ENCODE measurements around the gene PLOD3. TPM values are rescaled to one million over a fixed set of nuclear protein-coding genes. Genes with fewer than 3 reads are reported as not detected.

Gene PLOD3
- total RNA-seq, 1 experiment from 2014 or later, result 74.5 TPM

- TF ChIP-seq CTCF (conservative IDR thresholded peaks at IDR 0.05), result no peak
- WGBS (ENCODE audit: extremely low coverage, insufficient read length, low lambda C conversion rate), result no CpG with 5 or more reads among the region's 14 CpGs
Observed at GRCh38 chr7:101208794-101209193, 8.6 kb downstream of the PLOD3 start.

More at GRCh38 chr7:101208794-101209193, 8.6 kb downstream of the PLOD3 start:
- Histone ChIP-seq H2BK5ac (ENCODE audit: insufficient read length, low read length) (no peak overlapping the region), H3K23me2 (ENCODE audit: insufficient read length, low read depth, low read length, poor library complexity, severe bottlenecking) (no peaks in the 10 kb centered on the region), H2AK5ac (ENCODE audit: insufficient read length, low read length) (no peak overlapping the region), H3K56ac (ENCODE audit: insufficient read length, low read depth, low read length) (no peak overlapping the region), H3K9ac (ENCODE audit: extremely low read depth, insufficient read length, low read length) (no peak overlapping the region), H3K14ac (ENCODE audit: insufficient read depth, low read length) (no peak overlapping the region), H3K27me3 (ENCODE audit: insufficient read depth, low read length) (no peaks in the 10 kb centered on the region), H2BK120ac (ENCODE audit: low read depth, low read length, poor library complexity, severe bottlenecking) (no peak overlapping the region), H3K27ac (ENCODE audit: insufficient read length, low read depth, low read length) (no peak overlapping the region), H2BK20ac (ENCODE audit: low read depth, low read length, poor library complexity, severe bottlenecking) (no peak overlapping the region), H2BK15ac (ENCODE audit: low read depth, low read length) (no peak overlapping the region), H3K4me1 (ENCODE audit: insufficient read depth, low read length) (no peaks in the 10 kb centered on the region), H3K79me1 (ENCODE audit: insufficient read depth, low read depth, low read length, poor library complexity, severe bottlenecking) (no peaks in the 10 kb centered on the region), H3K4ac (ENCODE audit: low read depth, low read length) (no peak overlapping the region), H3K79me2 (ENCODE audit: insufficient read depth, low read length) (no peaks in the 10 kb centered on the region), H2BK12ac (ENCODE audit: insufficient read length, low read depth, low read length) (no peak overlapping the region), H3T11ph (ENCODE audit: low read length) (no peak overlapping the region), H4K91ac (ENCODE audit: insufficient read length, low read depth, low read length) (no peak overlapping the region), H3K18ac (ENCODE audit: insufficient read length, low read depth, low read length) (no peak overlapping the region), H3K9me3 (ENCODE audit: control insufficient read depth, low read depth, low read length) (no peaks in the 10 kb centered on the region), H2AFZ (ENCODE audit: low read length) (no peak overlapping the region), H4K8ac (replicated peaks; ENCODE audit: insufficient read length, low read depth, low read length) (no peak overlapping the region), H3K23ac (ENCODE audit: insufficient read length, low read depth, low read length) (no peak overlapping the region), H4K20me1 (ENCODE audit: control insufficient read depth, insufficient read depth, insufficient read length) (no peaks in the 10 kb centered on the region), H3K4me2 (ENCODE audit: insufficient read depth, insufficient read length, low read length) (no peak overlapping the region), H4K5ac (ENCODE audit: insufficient read length, low read depth, low read length) (no peak overlapping the region)
- Mint-ChIP-seq H3K9me3 (no peaks in the 10 kb centered on the region), H3K27ac (peak overlapping the region in 1 of 3 experiments; percentile 57; a peak in 1 of 7 replicates), H3K4me1 (no peaks in the 10 kb centered on the region), H3K36me3 (ENCODE audit: insufficient read depth in 1 of 3, low read depth in 3 of 3) (peaks cover 7 to 43% (median 19%) of the 10 kb centered on the region in 3 experiments; a peak in 6 of 7 replicates), H3K27me3 (ENCODE audit: low read depth) (no peaks in the 10 kb centered on the region; the same call in none of the 2 replicates), H3K4me3 (no peak overlapping the region)
- DNase-seq, result no peak

Data from H9 (cell line).